Astrocyte (in vitro differentiated cells and primary cell): Measurements from ENCODE around the gene DPF3. TPM values are rescaled to one million over a fixed set of nuclear protein-coding genes. Genes with fewer than 3 reads are reported as not detected.

Source experiments
- DNase-seq: peaks from one replicate; pipeline ENCODE4 v3.0.0-alpha.2; 2010; ENCODE audit warnings: low read depth
- FAIRE-seq: peaks from 2 replicates; lab custom pipeline; 2011; peaks lifted over from hg19 to GRCh38; lab: Jason Lieb, UNC
- H2AFZ ChIP-seq: 2 replicates; pipeline ENCODE4 v1.6.0; 2012; ENCODE audit warnings: low read depth, low read length, inconsistent platforms
- H3K27ac ChIP-seq: 2 replicates; pipeline ENCODE4 v1.5.1; 2011; ENCODE audit warnings: low read depth, low read length, inconsistent platforms
- H3K27me3 ChIP-seq: 2 replicates; pipeline ENCODE4 v1.6.0; 2011; ENCODE audit warnings: low read length, inconsistent platforms; ENCODE audit not compliant: insufficient read depth
- H3K36me3 ChIP-seq: 2 replicates; pipeline ENCODE4 v1.5.1; 2011; ENCODE audit warnings: low read length, inconsistent platforms; ENCODE audit not compliant: insufficient read depth
- H3K4me1 ChIP-seq: 2 replicates; pipeline ENCODE4 v1.5.1; 2011; ENCODE audit warnings: low read length, inconsistent platforms; ENCODE audit not compliant: insufficient read depth
- H3K4me2 ChIP-seq: 2 replicates; pipeline ENCODE4 v1.6.0; 2012; ENCODE audit warnings: low read length, inconsistent platforms
- H3K4me3 ChIP-seq: 2 replicates; pipeline ENCODE4 v1.5.1; 2011; ENCODE audit warnings: low read depth, mild to moderate bottlenecking, low read length, inconsistent platforms; ENCODE audit not compliant: insufficient read depth
- H3K79me2 ChIP-seq: 2 replicates; pipeline ENCODE4 v1.6.0; 2012; ENCODE audit warnings: mild to moderate bottlenecking, low read length, inconsistent platforms; ENCODE audit not compliant: insufficient read depth
- H3K9ac ChIP-seq: 2 replicates; pipeline ENCODE4 v1.6.0; 2012; ENCODE audit warnings: mild to moderate bottlenecking, low read length, inconsistent platforms
- H3K9me3 ChIP-seq: 2 replicates; pipeline ENCODE4 v1.5.1; 2012; ENCODE audit warnings: low read depth, mild to moderate bottlenecking, low read length, inconsistent platforms; ENCODE audit not compliant: insufficient read depth
- H4K20me1 ChIP-seq: 2 replicates; pipeline ENCODE4 v1.6.0; 2012; ENCODE audit warnings: low read length, inconsistent platforms; ENCODE audit not compliant: insufficient read depth
- H3K27ac Mint-ChIP-seq: one replicate; pipeline ENCODE4 v1.8.0; 2021; ENCODE audit warnings: mild to moderate bottlenecking, mixed read lengths; ENCODE audit not compliant: unreplicated experiment
- H3K27me3 Mint-ChIP-seq: one replicate; pipeline ENCODE4 v1.8.0; 2021; ENCODE audit warnings: low read depth, mixed read lengths; ENCODE audit not compliant: unreplicated experiment
- H3K36me3 Mint-ChIP-seq: one replicate; pipeline ENCODE4 v1.8.0; 2021; ENCODE audit warnings: low read depth, mixed read lengths; ENCODE audit not compliant: unreplicated experiment
- H3K4me1 Mint-ChIP-seq: one replicate; pipeline ENCODE4 v1.8.0; 2021; ENCODE audit warnings: low read depth, mixed read lengths; ENCODE audit not compliant: unreplicated experiment
- H3K4me3 Mint-ChIP-seq: one replicate; pipeline ENCODE4 v1.8.0; 2021; ENCODE audit warnings: mild to moderate bottlenecking, moderate library complexity, mixed read lengths; ENCODE audit not compliant: unreplicated experiment
- H3K9me3 Mint-ChIP-seq: one replicate; pipeline ENCODE4 v1.8.0; 2021; ENCODE audit warnings: mild to moderate bottlenecking, mixed read lengths; ENCODE audit not compliant: unreplicated experiment
- CTCF ChIP-seq: IDR thresholded peaks from 2 replicates; pipeline ENCODE4 v1.5.1; 2011; ENCODE audit warnings: low read depth, mild to moderate bottlenecking, inconsistent platforms, low read length, moderate library complexity; ENCODE audit not compliant: insufficient read depth
- EZH2 ChIP-seq: IDR thresholded peaks from 2 replicates; pipeline ENCODE4 v1.6.1; 2012; ENCODE audit warnings: mild to moderate bottlenecking, low read length, inconsistent platforms; ENCODE audit not compliant: insufficient read depth
- total RNA-seq: library from RNA; stranded (reverse); gene quantifications from 2 replicates; pipeline ENCODE4 v1.2.1, GENCODE V29; 2021

Gene DPF3
- total RNA-seq, 1 donor from 2014 or later = 2.4 TPM

- no peaks in the 10 kb centered on the region for H3K79me2 ChIP-seq
- H2AFZ ChIP-seq = no peak overlapping the region
- Mint-ChIP-seq H3K27me3 (peaks cover 8% of the 10 kb centered on the region), H3K4me3 (no peak overlapping the region), H3K36me3 (no peaks in the 10 kb centered on the region), H3K4me1 (peaks cover 1% of the 10 kb centered on the region), H3K9me3 (no peaks in the 10 kb centered on the region), H3K27ac (no peak overlapping the region)
- H3K27ac ChIP-seq = no peak overlapping the region
- no peak for FAIRE-seq
- H3K9ac ChIP-seq = no peak overlapping the region
- no peak overlapping the region for H3K4me2 ChIP-seq
- no peaks in the 10 kb centered on the region for H4K20me1 ChIP-seq
- no peaks in the 10 kb centered on the region for H3K27me3 ChIP-seq
- TF ChIP-seq EZH2 (no peak), CTCF (no peak)
- no peaks in the 10 kb centered on the region for H3K36me3 ChIP-seq
- no peak overlapping the region for H3K4me3 ChIP-seq
- H3K4me1 ChIP-seq = peaks cover 4% of the 10 kb centered on the region
- DNase-seq = no peak
- H3K9me3 ChIP-seq = no peaks in the 10 kb centered on the region
Measured at GRCh38 chr14:72913809-72914208, 19.9 kb upstream of the DPF3 start.

- Histone ChIP-seq H3K79me2 (no peaks in the 10 kb centered on the region), H4K20me1 (no peaks in the 10 kb centered on the region), H3K4me1 (peaks cover 40% of the 10 kb centered on the region), H2AFZ (no peak overlapping the region), H3K9ac (no peak overlapping the region), H3K27me3 (no peaks in the 10 kb centered on the region), H3K9me3 (no peaks in the 10 kb centered on the region), H3K27ac (no peak overlapping the region), H3K4me2 (no peak overlapping the region), H3K4me3 (no peak overlapping the region), H3K36me3 (no peaks in the 10 kb centered on the region)
- Mint-ChIP-seq H3K27me3 (no peaks in the 10 kb centered on the region), H3K27ac (no peak overlapping the region), H3K36me3 (no peaks in the 10 kb centered on the region), H3K4me3 (no peak overlapping the region), H3K9me3 (no peaks in the 10 kb centered on the region), H3K4me1 (peaks cover 36% of the 10 kb centered on the region)
- TF ChIP-seq EZH2 = no peak
- no peak for TF ChIP-seq CTCF
- FAIRE-seq (no peak), DNase-seq (no peak)
Measured at GRCh38 chr14:72909163-72909562, 15.3 kb upstream of the DPF3 start.

- H3K27me3 ChIP-seq = no peaks in the 10 kb centered on the region
- peak overlapping the region; percentile 52 for H3K27ac ChIP-seq
- H4K20me1 ChIP-seq = no peaks in the 10 kb centered on the region
- no peak for FAIRE-seq
- H3K9me3 ChIP-seq = no peaks in the 10 kb centered on the region
- H3K4me1 ChIP-seq = peaks cover 40% of the 10 kb centered on the region
- Mint-ChIP-seq H3K9me3 (peaks cover 4% of the 10 kb centered on the region), H3K4me3 (no peak overlapping the region), H3K27me3 (no peaks in the 10 kb centered on the region), H3K36me3 (no peaks in the 10 kb centered on the region), H3K4me1 (peaks cover 36% of the 10 kb centered on the region), H3K27ac (peak overlapping the region; percentile 72)
- H3K79me2 ChIP-seq = no peaks in the 10 kb centered on the region
- TF ChIP-seq CTCF (no peak), EZH2 (no peak)
- H3K36me3 ChIP-seq = no peaks in the 10 kb centered on the region
- peak overlapping the region; percentile 20 for H2AFZ ChIP-seq
- H3K9ac ChIP-seq = no peak overlapping the region
- DNase-seq = peak; percentile 73
- no peak overlapping the region for H3K4me3 ChIP-seq
- peak overlapping the region; percentile 77 for H3K4me2 ChIP-seq
Measured at GRCh38 chr14:72907886-72908285, 14.0 kb upstream of the DPF3 start.
